Measurements from ENCODE around the gene HOXA1.

HOXA1 gene

DNA sequence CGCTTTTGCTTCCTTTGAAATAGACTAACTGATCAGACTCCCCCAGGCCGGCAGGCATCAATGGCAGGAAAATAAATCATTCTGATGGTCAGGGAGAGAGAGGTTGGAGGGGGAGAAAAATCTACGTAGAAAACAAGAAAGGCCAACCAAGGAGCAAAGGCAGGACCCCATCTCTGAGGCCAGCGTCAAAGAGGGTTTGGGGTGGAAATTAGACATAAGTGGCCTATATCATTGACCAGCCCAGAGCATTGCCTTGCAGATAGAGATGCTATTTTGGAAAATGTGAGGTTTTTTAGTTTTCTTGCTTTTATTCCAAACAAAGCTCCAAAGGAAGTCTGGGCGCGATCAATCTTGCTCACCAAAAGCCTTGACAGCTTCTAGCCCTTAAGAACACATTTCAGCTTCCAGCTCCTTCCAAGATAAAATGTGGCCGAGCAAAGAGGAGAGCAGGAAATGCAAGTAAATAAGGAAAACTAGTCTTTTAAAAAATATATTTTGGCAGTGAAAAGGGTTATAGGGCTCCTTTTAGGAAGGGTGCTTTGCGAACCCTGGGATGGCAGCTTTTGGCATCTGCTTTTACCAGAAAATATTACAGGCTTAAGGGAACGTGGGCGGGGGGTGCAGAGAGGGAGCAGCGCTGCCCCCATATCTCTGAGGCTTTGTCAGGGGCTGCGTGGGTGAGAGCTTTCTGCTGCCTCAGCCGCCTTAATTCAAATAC is 8.7 kb upstream of the HOXA1 start:
- no peak for DNase-seq

DNA sequence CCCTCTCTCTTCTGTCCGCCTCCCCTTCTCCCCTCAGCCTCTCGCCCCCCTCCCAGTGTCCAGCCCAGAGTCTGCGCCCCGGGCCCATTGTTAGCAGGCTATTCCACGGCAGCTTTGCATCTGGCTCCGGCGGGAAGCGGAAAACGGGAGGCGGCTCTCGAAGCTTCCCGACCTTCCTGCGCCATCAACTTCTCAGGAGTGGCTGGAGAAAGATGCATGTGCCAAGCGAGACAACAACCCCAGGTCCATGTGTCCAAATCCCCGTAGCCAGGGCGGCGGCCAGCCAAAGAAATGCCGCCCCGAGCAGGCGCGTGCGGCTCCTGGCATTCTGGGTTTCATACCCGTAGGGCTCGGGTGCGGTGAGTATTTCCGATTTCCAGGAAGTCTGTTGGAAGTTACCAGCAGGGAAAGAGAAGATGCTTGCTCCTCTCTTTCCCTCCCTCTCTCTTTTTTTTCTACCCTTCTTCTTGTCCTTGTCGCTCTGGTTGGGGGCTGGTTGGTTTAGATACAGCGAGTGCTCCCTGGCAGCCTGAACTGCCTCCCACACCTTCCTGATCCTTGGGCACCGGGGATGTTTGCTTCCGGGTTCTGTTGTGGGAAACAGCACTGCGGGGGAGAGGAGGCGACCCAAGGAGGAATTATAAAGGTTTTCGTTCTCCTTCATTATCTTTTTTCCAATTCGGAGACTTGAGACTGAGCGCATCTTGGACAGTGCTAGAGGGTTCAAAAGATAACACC is 7.9 kb upstream of the HOXA1 start:
- DNase-seq: no peak

DNA sequence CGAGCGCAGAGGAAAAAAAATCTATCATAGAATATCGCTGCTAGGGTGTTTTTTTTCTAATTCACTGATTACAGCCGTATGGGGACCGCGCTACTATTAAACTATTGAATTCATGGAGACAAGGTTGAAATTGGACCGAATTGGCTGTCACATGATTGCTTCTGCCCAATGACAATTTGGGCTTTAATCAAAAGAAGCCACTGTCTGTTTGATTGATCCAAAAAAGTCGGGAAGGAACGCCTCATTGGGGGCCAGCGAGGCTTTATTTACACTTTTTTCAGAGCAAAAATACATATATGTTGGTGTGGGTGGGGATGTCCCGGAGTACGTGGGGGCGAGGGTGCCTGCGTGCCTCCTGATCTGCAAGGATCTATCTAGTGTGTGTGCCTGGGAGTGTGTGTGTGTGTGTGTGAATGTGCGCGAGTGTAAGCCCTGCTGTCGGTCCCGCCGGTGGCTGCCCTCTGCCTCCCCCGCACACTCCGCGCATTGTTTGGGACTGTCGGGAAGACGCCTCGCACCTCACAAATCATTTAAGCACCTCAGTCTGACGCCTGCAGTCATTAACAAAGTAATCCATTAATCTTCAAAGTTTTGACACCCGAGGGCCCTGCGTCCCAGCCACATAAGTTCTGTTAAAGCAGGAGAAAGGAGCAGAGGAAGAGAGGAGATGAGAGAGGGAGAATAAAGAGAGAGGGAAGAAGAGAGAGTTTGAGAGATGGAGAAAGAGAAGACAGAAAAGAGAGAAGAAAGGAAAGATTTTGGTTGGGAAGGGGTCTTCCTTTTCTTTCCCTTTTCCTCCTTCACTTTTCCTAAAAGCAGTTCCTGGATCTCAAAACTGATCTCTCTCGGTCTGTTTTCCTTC is 7.0 kb upstream of the HOXA1 start, which contains the start of gene HOXA2:
Gene HOXA2, minus strand, starts transcription at position 103 of the 862 bp plus-strand sequence. CDS start 183 bp downstream, outside the sequence.
- no peak for DNase-seq

DNA sequence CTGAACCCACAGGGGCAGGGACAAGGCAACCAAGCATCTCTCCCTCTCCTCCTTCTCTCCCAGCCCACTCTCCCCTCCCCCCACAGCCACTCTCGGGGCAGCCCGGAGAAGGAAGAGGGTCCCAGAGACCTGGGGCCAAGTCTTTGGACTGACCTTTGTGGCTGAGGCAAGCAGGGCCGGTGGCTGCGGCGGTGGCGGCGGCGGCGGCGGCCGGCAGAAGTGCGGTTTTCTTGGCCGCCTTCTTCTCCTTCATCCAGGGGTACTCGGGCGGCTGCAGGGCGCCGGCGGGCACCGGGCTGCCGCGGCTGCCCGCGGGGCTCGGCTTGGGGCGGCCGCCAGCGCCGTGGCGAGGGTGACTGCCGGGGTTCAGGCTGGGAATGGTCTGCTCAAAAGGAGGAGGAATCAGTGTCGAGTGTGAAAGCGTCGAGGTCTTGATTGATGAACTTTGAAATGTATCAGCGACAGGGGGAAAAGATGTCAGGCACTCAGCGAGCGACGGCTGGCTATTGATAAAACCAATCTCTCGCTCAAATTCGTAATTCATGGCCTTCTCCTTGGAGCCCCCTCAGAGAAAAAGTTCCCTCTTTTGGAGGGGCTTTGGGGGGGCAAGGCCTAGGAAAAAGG is 6.3 kb upstream of the HOXA1 start:
- DNase-seq: no peak

DNA sequence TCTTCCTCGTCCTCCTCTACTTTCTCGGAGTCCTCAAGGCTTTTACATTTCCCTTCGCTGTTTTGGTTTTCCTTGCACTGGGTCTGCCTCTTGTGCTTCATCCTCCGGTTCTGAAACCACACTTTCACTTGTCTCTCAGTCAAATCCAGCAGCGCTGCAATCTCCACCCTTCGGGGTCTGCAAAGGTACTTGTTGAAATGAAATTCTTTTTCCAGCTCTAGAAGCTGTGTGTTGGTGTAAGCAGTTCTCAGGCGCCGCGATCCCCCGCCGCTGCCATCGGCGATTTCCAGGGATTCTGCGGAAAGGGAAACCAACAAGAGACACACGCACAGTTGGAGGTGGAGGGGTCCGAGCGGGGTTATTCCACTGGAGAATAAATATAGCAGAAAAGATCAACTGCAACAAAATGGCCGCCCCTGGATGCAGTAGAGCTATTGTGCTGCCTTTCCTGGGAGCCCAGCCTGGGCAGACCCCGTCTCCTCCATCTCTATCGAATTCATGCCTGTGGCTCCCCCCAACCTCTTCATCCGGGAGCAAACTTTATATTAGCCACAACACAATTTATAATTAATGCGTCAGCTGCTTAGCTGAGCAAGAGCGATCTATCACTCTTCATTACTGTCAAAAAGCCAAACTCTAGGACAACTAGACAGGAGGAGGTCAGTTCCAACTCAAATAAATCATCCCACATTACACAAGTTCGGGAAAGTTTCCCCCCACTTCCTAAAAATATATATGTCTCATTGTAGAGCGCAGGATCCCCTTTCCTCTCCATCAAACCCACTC is 5.6 kb upstream of the HOXA1 start:
- DNase-seq: no peak

DNA sequence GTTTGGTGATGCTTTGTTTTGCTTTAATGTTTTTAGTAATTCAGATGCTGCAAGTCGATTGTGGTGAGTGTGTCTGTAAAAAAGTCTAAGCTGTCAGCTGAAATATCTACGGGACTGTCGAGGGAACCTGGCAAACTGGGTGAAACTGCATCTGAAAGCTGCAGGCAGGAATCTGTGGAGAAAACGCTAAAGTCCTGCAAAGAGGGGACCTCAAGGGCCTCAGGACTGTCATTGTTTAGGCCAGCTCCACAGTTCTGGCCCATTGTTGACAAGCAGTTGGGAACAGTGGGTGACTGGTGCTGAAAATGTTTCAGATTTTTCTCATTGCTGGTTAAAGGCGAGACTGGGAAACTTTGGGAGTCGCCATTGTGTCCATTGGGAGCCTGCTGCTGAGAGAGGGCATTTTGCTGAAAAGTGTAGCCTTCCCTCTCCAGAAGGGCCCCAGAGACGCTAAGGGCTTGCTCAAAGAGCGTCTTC is 4.9 kb upstream of the HOXA1 start:
- no peak for DNase-seq

DNA sequence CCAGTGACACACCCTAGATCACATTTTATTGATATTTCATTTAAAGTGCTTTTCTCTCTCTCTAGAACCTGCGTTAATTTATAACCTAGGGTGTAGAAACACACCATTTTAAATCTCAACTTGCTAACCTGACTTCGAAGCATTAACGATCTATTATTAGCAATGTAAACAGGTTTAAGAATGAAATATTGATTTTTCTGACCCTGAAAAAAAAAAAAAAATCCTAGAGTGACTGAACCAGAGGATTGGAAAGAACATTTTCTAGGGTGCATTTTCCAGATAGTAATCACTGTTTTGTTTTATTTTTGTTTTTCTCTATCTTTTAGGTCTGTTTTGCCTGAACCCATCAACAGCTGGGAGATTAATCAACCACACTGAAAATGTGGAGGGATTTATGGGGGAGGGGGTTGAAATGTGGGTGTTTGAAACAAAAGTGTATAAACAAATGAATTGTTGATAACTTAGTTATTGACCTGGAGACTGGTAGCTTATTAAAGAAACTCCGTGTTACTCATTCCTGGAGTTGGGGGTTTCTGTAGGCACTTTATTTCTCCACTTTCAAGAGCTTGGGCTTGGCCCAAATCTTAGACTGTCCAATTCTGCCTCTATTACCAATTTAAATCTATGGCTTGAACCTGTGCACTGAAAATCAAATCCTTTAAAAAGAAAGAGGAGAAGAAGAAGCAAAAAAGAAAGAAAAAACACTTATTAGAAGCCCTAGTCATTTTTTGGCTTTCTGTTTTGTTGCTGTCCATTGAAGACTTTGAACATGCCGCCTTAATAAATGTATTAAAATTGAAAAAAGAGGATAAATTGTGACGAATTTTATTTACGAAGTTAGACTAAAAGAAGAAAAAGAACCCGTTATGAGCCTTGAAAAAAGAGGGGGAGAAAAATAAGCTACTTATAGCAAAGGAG is 3.9 kb upstream of the HOXA1 start:
- no peak for DNase-seq

DNA sequence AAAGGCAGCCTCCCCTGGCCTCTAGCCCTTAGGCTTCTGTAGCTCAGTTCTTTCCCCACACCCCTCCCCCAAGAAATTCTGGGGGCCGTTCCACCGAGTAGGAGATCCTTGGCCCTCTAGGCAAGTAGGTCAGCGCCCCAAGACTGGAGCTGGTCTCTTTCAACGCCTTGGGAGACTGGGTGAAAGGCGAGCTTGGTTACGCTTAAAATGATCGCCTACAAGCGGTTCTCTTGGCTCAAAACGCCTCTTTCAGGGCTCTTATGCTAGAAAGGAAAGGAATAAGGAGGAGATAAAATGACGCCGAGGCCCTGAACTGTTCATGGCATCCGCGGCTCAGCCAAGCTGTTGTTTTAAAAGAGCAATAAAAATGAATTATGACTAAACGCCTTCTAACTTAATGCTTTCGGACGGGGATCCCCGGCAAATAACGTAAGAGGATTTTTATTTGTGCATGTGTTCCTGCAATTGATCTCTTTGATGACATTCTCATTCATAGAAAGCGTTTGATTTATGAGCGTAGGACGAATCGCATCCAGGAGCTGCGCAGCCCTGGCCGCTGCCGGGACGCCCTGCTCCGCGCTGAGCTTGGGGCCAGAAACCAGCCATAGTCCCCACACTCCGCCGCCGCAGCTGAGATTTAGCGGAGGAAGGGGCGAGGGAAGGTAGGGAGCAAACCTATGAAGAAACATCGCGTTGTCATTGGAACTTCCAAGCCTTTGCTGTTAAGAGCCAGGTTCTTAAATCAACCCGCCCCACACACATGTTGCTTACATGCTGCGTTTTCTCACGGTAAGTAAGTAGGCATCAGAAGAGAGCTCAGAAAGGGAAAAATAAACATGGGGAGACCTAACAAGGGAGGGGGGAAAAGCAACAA is 3.0 kb upstream of the HOXA1 start:
- no peak for DNase-seq

DNA sequence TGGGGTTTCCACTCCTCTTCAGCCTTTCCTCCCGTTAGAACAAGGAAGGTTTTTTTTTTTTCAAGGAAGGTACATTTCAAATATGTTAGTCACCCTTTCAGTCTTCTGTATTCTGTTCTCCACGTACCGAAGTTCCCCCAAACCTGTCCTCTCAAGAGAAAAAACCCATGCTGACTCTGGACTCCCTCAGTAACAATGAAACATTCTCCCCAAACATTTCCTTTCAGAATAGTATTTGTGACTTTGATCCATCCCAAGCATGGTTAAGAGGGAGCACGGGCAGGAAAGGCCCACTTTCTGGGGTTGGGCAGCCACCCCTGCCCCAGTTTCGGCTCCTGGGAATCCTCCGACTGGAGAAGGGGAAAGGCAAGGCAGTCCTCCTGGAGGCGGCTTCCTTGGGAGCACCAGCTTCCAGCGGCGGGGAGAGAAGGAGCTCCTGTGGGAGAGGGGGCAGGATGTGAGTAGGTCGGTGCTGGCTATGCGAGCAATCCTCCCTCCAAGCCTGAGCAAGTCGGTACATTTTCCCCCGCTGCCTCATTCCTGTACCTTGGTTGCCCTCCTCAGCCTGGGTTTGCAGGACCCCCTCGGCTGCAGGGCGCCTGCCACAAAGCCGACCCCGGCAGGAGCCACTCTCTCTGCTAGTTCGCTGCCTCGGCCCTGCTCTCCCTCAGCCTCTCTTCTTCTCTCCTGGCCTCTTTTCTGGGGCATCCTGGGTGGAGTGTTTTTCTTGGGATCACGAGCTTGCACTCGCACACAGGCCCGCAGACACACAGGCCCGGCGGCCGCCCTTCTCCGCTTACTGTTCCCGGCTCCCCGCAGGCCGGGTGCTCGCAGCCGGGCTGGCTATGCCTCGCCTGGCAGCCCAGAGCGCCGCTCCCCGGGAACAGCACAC is 2.1 kb upstream of the HOXA1 start:
- peak; percentile 22 for DNase-seq

DNA sequence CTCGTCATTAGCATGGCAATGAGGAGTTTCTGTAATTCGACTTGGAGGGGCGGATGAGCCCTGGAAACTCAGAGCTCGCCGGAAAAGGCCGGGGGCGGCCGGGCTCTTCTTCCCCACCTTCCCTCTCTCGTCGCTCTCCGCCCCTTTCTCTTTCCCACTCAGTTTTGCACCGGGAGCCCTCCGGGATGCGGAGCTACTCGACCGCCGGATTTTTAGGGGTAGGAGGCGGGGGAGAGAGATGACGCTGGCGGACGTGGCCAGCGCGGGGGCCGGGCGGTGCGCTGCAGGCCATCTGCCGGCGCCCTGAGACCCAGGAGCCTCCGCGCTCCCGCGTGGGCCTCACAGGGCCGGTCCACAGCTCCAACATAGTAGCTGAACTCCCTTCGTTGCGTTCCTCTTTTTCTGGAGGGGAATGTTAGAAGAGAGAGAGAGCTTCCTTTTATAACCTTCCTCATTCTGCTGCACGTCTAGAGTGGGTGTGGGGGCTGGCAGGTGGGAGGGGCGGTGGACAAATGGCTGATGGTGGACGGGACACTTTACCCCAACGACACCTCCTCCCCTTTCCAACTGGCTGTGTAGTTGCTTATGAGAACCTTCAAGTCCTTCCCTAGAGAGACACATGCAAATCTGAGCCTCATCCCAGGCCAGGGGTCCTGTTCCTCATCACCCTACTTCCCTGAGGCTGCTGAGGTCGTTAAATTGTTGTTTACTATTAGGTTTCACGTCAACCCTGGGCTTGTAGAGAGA is 1.1 kb upstream of the HOXA1 start:
- no peak for DNase-seq

DNA sequence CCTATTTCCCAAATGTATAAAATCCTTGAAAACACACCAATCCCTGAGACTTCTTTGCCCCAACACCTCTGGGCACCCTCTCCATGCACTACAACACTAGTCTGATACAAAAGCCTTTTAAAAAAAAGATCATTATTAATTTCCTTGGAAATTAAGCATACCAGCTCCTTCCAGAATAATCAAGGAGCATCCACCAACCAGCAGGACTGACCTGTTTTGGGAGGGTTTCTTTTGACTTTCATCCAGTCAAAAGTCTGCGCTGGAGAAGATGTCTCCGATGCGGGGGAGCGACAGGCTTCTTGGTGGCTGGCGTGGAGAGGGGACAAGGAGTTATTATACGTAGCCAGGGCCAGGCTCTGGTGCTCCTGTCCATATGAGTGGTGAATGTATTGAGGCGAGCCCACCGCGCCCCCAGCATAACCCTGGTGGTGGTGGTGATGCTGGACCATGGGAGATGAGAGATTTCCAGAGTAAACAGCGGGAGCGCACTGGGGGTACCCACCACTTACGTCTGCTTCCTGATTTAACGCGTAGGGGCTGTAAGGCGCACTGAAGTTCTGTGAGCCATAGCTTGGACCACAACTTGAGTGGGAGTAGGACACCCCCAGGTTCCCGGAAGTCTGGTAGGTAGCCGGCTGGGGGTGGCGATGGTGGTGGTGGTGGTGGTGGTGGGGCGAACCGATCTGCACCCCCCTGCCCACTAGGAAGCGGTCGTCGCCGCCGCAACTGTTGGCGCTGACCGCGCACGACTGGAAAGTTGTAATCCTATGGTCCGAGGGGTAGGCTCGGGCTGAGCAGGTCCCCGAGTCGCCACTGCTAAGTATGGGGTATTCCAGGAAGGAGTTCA is 527 bp downstream of the HOXA1 start:
- DNase-seq: no peak

DNA sequence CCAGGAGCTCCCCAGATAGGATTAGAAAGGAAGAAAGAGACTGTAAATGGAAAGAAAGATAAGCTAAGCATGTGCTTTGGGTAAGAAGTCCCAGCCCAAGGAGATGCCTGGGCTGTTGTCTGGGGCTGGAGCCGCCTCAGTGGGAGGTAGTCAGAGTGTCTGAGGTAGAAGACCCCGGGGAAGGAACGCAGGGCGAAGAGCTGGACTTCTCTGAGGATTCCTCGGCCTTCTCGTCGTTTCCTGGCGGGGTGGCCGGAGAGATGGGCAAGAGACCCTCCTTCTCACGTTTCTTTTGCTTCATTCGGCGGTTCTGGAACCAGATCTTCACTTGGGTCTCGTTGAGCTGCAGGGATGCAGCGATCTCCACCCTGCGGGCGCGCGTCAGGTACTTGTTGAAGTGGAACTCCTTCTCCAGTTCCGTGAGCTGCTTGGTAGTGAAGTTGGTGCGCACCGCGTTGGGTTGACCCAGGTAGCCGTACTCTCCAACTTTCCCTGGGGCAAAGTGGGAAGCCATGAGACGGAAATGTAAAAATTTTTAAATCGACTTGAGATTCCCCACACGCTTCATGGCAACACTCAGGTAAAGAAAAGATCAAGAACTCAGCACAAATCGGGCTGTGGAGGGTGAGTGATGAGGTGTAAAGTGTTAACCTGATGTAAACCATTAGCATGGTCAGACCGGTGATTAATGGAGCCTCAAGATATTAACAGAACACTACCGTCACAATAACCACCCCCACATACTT is 1.3 kb downstream of the HOXA1 start:
- no peak for DNase-seq

DNA sequence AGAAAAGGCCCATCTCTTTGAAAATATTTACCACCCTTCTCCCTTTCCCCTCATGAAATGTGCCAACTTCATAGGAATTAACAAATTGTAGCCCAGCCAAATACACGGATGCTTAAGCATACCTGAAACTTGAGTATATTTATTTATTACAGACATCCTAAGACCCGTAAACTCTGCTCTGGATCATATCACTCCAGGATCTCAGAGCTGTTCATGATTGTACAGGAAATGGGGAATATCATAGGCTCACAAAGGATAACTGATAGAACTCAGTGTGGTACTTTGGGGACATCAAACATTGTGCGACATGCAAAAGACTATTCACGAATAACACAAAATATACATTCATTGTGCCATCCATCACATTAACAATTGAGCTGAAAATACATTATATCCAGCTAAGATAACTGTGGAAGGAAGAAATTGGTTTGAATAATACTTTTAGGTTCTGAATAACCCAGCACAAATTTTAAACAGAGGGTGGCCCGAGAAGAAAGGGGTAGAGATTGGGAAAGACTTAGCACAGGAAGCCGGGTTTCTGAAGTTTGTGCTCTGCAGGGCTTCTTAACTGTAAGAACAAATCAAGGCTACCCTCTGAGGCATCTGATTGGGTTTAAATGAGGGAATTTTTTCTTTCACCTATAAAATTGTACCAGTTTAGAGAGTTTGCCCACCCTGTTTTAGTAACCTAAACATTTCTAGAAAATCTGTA is 2.5 kb downstream of the HOXA1 start:
- no peak for DNase-seq

DNA sequence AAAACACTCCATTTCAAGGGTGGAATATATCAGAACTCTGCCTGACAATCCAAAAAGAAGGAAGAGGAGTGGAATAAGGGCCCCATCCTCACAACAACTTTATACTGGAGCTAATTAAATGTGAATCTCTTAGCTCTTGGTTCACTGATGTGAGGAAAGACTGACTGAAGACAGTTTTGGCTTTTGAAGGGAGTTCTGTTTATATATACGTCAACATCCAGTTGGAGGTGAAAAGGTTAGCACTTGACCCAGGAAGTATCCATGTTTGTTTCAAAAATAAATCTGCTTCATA is 3.0 kb downstream of the HOXA1 start:
- DNase-seq: no peak

DNA sequence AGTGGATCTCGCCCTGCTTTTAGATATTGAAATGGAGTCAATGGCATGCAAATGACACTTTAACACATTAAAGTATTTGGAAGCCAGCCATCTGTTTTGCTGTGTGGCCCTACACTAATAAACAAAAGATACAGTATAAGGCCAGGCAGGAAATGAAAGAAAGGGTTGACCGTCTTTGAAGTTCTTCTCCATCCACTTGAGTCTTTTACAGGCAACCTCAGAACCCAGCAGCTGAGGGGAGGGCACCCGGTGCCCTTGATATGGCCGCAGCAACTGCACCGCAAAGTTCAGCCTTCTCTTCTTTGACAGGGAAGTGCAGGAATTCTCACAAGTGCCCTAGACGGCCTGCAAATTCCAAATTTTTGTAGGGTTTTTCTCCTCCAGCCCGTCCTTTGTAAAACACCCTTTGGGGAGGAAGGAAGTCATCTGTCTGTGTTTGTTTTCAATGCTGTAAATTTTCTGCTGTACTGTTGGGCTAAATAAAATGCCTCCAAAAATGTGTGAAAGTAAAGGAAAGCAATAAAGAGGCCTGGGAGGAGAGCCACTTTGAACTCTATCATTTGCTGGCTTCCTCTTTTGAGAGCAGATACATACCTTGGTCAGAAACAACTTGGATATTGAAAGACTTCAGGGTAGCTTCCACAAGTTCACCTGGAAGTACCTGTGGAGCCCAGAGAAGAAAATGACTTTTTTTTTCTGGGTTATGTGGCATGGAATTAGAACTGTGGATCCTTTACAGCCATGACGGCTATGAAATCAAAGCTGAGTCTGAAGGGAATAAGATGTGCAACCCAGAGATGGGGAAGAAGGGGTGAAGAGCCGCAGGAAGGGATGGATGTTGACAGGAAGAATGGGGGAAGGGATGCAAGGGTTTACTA is 3.6 kb downstream of the HOXA1 start:
- DNase-seq: no peak

Measured in hematopoietic multipotent progenitor cell treated with erythropoietin and hydrocortisone succinate and interleukin-3 and kit ligand, for 6 days (in vitro differentiated cells).